GM11168 (cell line): Measurements from ENCODE around the gene PDZD2.
"Not testable (repeated sequence)": the region's sequence is repeated elsewhere in the genome, so short reads cannot be mapped to it uniquely, and the experiment has no call there.

ENCODE experiments used
- in situ Hi-C: fragments of 300-500 bp; cut with MboI; formaldehyde crosslinking; loops from one replicate; pipeline ENCODE4 v1.12.0; 2022; ENCODE audit warnings: low sequenced_read_pairs; ENCODE audit not compliant: unreplicated experiment

The PDZD2 gene

GRCh38 chr5:31987985-31988710 lies 349.2 kb downstream of the PDZD2 start:
- in situ Hi-C loops = no loop called here

- in situ Hi-C loops = no loop called here
Measured at GRCh38 chr5:31990081-31990650, 351.2 kb downstream of the PDZD2 start.

GRCh38 chr5:31990701-31991110 lies 351.8 kb downstream of the PDZD2 start:
- in situ Hi-C loops = no loop called here

- in situ Hi-C loops = no loop called here
Measured at GRCh38 chr5:31992377-31992776, 353.4 kb downstream of the PDZD2 start.

- in situ Hi-C loops = no loop called here
Measured at GRCh38 chr5:31993165-31993961, 354.4 kb downstream of the PDZD2 start.

GRCh38 chr5:31995006-31995405 lies 356.1 kb downstream of the PDZD2 start:
- in situ Hi-C loops = no loop called here

GRCh38 chr5:31995714-31996113 lies 356.8 kb downstream of the PDZD2 start:
- in situ Hi-C loops = no loop called here

GRCh38 chr5:31996909-31997308 lies 358.0 kb downstream of the PDZD2 start:
- in situ Hi-C loops = no loop called here

GRCh38 chr5:31999470-31999869 lies 360.5 kb downstream of the PDZD2 start:
- in situ Hi-C loops = no loop called here

GRCh38 chr5:32000731-32001130 lies 361.8 kb downstream of the PDZD2 start:
- in situ Hi-C loops = no loop called here

- in situ Hi-C loops = no loop called here
Measured at GRCh38 chr5:32001284-32001683, 362.4 kb downstream of the PDZD2 start.

GRCh38 chr5:32001707-32002106 lies 362.8 kb downstream of the PDZD2 start:
- in situ Hi-C loops = no loop called here

GRCh38 chr5:32002755-32003154 lies 363.8 kb downstream of the PDZD2 start:
- in situ Hi-C loops = no loop called here

GRCh38 chr5:32003981-32004380 lies 365.1 kb downstream of the PDZD2 start:
- in situ Hi-C loops = no loop called here

- in situ Hi-C loops = no loop called here
Measured at GRCh38 chr5:32004404-32004803, 365.5 kb downstream of the PDZD2 start.

- in situ Hi-C loops = no loop called here
Measured at GRCh38 chr5:32008746-32009145, 369.8 kb downstream of the PDZD2 start.

- in situ Hi-C loops = no loop called here
Measured at GRCh38 chr5:32013658-32014057, 374.7 kb downstream of the PDZD2 start.

GRCh38 chr5:32014096-32014745 lies 375.3 kb downstream of the PDZD2 start:
- in situ Hi-C loops = no loop called here

GRCh38 chr5:32015262-32015661 lies 376.3 kb downstream of the PDZD2 start:
- in situ Hi-C loops = not testable (repeated sequence)

GRCh38 chr5:32017692-32018367 lies 378.9 kb downstream of the PDZD2 start:
- in situ Hi-C loops = no loop called here
